Activated CD4-positive, alpha-beta T cell treated with anti-CD3 and anti-CD28 coated beads for 48 hours (primary cell): ENCODE results near the gene IL26.
"Not testable (repeated sequence)": the region's sequence is repeated elsewhere in the genome, so short reads cannot be mapped to it uniquely, and the experiment has no call there.

Experiments used
- DNase-seq: peaks from one replicate; pipeline ENCODE4 v3.0.0-alpha.2; 2020

IL26 gene

DNA sequence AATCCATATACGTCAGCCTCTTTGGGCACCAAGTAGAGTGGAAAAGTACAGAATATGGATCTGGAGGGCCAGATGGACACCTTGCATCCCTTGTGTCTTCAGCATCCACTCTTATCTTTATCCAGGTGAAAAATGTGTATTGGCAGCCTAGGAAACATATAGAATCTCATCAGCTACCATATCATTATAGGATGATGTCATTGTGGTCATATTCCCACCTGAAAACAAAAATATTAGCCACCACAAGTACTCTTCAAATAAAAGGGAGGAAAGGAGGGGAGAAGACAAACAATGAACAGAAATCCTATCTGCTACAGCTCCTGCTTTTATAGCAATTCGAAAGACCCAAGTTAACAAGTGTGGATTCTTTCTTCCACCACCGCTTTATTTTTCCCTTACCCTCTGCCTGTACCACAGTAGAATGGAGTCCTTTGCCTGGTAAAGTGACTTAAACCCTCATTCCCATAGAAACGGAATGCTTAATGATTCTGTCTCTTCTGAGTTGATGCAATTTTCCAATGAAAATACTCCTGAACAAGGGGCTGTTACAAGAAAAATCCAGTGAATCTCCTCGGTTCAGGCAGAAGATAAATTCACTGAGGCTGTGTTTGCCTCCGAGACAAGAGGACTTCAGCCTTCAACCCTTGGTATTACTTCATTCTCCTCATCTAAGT lies 13.8 kb upstream of the IL26 start:
- no peak for DNase-seq

DNA sequence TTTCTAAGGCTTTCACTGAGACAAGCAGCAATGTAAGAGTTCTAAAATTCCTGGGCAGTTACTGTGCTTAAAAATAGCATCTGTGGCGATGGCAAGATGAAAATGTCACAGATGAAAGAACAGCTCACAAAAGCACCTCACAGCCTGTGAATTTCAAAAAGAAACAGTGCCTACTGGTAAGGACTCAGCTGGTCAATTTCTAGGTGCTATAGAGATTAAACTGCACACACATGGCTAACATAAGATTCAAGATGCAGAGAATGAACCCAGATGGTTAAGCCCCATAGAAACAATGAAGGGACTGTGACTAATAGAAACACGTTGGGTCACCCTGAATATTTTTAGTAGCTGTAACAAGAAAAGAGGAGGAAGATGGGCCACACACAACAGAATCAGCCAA lies 12.0 kb upstream of the IL26 start:
- DNase-seq, result no peak

GRCh38 chr12:68237078-68237477 lies 11.5 kb upstream of the IL26 start:
- DNase-seq, result no peak

GRCh38 chr12:68236421-68237059 lies 10.9 kb upstream of the IL26 start:
- DNase-seq, result peak; percentile 32

GRCh38 chr12:68235576-68235975 lies 10.0 kb upstream of the IL26 start:
- DNase-seq, result no peak

DNA sequence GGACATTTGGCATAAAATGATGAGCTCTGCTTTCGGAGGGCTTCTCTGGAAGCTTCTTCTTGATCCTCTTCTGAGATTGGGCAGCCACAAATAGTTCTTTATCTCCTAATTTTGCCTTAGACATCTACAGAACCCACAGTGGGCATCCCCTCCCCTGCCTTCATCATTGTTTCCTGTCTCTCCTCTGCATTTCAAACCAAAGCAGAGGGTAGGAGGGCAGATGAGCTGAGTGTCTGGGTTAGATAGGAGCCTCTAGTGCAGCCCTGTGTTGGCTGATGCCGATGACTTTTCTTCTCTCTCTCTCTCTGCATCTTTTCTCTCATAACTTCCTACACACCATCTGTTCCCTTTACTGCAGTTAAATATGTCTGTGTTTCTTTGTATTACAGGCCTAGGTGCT lies 8.5 kb upstream of the IL26 start:
- DNase-seq, result no peak

DNA sequence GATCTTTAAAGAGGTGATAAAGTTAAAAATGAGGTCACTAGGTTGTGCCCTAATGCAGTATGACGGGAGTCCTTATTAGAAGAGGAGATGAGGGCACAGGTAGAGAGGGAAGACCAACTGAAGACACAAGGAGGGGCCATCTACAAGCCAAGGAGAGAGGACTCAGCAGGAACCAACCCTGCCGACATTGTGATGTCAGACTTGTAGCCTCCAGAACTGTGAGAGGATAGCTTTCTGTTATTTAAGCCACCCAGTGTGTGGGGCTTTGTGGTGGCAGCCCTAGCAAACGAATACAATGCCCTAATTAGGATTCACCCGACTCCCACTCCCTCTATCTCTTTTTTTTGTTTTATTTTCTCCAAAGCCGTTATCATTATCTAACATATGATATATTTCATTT lies 7.9 kb upstream of the IL26 start:
- DNase-seq, result no peak

DNA sequence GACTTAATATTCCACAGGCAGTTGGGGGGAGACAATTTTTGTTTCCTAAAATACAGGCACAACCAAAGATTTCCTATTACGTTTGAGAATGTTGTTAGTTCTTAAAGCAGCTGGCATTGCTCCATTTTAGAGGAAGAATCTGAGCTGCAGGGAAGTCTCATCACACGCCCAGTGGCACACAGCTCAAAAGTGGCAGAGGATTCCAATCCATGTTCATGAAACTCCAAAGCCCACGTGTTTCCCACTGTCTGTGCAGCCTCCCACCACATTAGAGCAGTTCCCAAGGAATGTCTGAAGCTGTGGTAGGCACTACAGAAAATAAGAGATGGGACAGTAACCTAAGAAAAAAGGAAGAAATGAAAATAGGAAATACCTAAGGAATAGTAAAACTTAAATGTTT lies 6.1 kb upstream of the IL26 start:
- DNase-seq, result no peak

DNA sequence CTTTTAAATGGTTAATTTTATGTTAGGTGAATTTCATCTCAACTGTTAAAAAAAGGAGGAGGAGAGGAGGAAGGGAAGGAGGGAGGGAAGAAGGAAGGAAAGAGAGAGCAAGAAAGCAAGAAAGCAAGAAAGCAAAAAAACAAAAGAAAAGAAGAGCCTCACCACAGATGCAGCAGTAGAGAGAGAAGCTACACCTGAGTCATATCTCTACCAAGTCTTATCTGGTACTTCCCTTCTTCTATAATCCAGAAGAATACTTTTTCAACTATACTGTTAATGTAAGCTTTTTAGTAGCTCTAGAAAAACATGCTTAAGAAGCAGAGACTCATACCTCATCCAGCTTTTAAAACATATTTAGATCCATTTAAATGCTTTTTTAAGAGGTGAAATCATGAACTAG lies 5.6 kb upstream of the IL26 start:
- DNase-seq, result no peak

GRCh38 chr12:68229956-68230355 lies 4.3 kb upstream of the IL26 start:
- DNase-seq, result no peak

- no peak for DNase-seq
Measured at GRCh38 chr12:68227356-68227755, 1.7 kb upstream of the IL26 start.

- DNase-seq, result no peak
Measured at GRCh38 chr12:68224613-68225285, 861 bp downstream of the IL26 start.

- peak; percentile 79 for DNase-seq
Measured at GRCh38 chr12:68223067-68223747, 2.4 kb downstream of the IL26 start.

DNA sequence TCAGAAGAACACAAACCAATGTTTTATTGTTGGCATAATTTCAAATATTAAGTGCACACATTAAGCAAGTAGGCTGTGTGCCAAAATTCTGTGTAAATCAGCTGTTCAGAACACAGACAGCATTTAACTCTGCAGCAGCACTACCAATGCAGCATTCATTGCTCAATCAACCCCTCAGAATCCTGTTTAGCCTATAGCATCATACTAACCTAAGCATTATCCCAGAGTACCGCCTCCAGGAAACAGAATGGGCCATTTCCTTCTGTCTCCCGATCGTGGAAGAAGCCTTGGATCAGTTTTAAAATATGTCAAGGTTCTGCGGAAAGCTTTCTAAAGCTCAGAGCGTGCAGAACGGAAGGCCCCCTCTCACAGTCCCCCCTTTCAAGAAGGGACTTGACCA lies 3.3 kb downstream of the IL26 start:
- no peak for DNase-seq

- DNase-seq, result no peak
Measured at GRCh38 chr12:68221497-68221896, 4.1 kb downstream of the IL26 start.

GRCh38 chr12:68210875-68211274 lies 14.7 kb downstream of the IL26 start:
- no peak for DNase-seq

- DNase-seq, result not testable (repeated sequence)
Measured at GRCh38 chr12:68209048-68209728, 16.4 kb downstream of the IL26 start.

DNA sequence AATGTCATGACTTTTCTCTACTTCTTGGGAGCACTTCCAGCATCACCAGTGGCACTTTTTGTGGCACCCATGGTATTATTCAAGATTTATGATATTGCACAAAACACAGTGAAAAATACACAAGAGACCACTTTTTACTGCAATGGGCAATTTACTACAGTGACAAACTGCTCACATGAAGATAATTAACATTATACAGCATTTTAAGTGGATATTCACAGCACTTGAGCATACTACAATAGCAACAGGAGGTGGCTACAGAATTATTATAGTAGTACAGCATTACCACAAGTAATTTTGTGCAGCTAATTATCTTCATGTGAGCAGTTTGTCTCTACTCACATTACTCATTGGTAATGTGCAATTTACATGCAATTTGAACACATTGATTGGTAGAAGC lies 18.3 kb downstream of the IL26 start:
- no peak for DNase-seq

DNA sequence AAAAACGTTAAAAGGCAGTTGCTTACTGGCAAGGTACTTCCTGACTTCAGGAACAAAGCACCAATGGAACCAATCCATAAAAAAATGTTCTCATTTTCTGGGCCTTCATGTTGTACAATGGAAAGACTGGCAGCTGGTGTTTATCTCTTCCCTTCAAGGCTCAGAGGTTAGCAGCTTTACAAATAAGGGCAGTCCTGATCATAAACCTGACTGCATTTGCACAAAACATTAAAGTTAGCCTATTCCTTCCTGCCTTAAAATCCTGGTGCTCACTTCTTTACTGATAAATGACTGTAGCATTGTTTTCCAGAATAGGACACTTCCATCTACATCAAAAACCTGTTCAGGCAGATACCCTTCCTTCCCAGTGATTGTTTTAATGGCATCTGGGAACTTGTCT lies 19.2 kb downstream of the IL26 start:
- no peak for DNase-seq

DNA sequence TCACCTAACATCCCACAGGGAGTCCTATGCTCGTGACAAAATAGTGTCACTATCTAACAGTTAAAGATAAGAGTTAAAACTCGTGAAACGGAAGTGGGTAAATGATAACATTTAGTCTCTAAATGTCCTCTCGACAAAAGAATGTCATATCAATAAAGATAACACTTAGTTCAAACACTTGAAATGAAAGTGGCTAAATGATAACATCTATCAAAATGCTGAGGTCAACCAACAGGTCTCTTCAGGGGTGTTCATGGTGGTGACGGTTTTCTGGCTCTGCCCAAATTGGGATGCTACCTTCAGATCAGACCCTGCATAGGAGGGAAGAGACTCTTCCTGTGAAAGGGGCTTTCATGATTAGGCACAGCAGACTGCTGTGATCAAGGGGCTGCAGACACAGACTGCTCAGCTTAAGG lies 22.1 kb downstream of the IL26 start:
- DNase-seq, result no peak

GRCh38 chr12:68200854-68201253 lies 24.8 kb downstream of the IL26 start:
- no peak for DNase-seq

GRCh38 chr12:68199127-68199526 lies 26.5 kb downstream of the IL26 start:
- no peak for DNase-seq

GRCh38 chr12:68198507-68199086 lies 27.0 kb downstream of the IL26 start:
- peak; percentile 24 for DNase-seq
